Mesenchymal stem cell (in vitro differentiated cells and primary cell): ENCODE measurements around the gene DPEP3.

Source experiments
- DNase-seq: peaks from one replicate; pipeline ENCODE4 v3.0.0-alpha.2; 2013
- H2AFZ ChIP-seq: one replicate; pipeline ENCODE4 v1.6.1; 2013; ENCODE audit warnings: low read depth, mild to moderate bottlenecking, control low read depth, inconsistent platforms, low read length, moderate library complexity
- H2AK5ac ChIP-seq: 2 replicates; pipeline ENCODE4 v1.6.1; 2013; ENCODE audit warnings: low read length, moderate library complexity, mild to moderate bottlenecking, inconsistent platforms; ENCODE audit not compliant: severe bottlenecking
- H2BK120ac ChIP-seq: one replicate; pipeline ENCODE4 v1.6.1; 2013; ENCODE audit warnings: low read depth, mild to moderate bottlenecking, inconsistent platforms, low read length, moderate library complexity
- H2BK12ac ChIP-seq, 2 experiments: one replicate each; pipeline ENCODE4 v1.6.1; 2013; ENCODE audit warnings: inconsistent platforms in 2 of 2, low read length in 2 of 2, mild to moderate bottlenecking in 2 of 2, moderate library complexity in 2 of 2, control low read depth in 1 of 2
- H2BK15ac ChIP-seq: one replicate; pipeline ENCODE4 v1.6.1; 2013; ENCODE audit warnings: mild to moderate bottlenecking, low read depth, inconsistent platforms; ENCODE audit not compliant: poor library complexity, severe bottlenecking
- H2BK5ac ChIP-seq: 2 replicates; pipeline ENCODE4 v1.6.1; 2013; ENCODE audit warnings: low read depth, mild to moderate bottlenecking, low read length, control low read depth, inconsistent platforms; ENCODE audit not compliant: poor library complexity, severe bottlenecking
- H3K14ac ChIP-seq, 2 experiments: one replicate each; pipeline ENCODE4 v1.6.1; 2013; ENCODE audit warnings: inconsistent platforms in 2 of 2, low read length in 2 of 2, control low read depth in 1 of 2, mild to moderate bottlenecking in 1 of 2, moderate library complexity in 1 of 2
- H3K18ac ChIP-seq, 2 experiments: one replicate each; pipeline ENCODE4 v1.6.1; 2013; ENCODE audit warnings: inconsistent platforms in 2 of 2, low read length in 2 of 2, control low read depth in 1 of 2, low read depth in 1 of 2, mild to moderate bottlenecking in 1 of 2
- H3K23ac ChIP-seq, 2 experiments: one replicate each; pipeline ENCODE4 v1.6.1; 2013; ENCODE audit warnings: inconsistent platforms in 2 of 2, low read length in 2 of 2, mild to moderate bottlenecking in 2 of 2, moderate library complexity in 2 of 2, control low read depth in 1 of 2
- H3K27ac ChIP-seq: 2 replicates; pipeline ENCODE4 v1.5.1; 2013; ENCODE audit warnings: mild to moderate bottlenecking, moderate library complexity, low read length, control low read depth, inconsistent platforms; ENCODE audit not compliant: poor library complexity, severe bottlenecking
- H3K27me3 ChIP-seq, 2 experiments: 2 replicates each; pipeline versions ENCODE4 v1.6.1 to v1.7.0; 2013; ENCODE audit warnings: low read length in 2 of 2, mild to moderate bottlenecking in 2 of 2, moderate library complexity in 2 of 2, control low read depth in 1 of 2, inconsistent platforms in 1 of 2; ENCODE audit not compliant: control insufficient read depth in 1 of 2, insufficient read depth in 1 of 2
- H3K36me3 ChIP-seq, 2 experiments: 2 replicates each; pipeline versions ENCODE4 v1.6.1 to v1.7.0; 2013; ENCODE audit warnings: low read length in 2 of 2, control low read depth in 1 of 2, inconsistent platforms in 1 of 2, low read depth in 1 of 2, mild to moderate bottlenecking in 1 of 2; ENCODE audit not compliant: insufficient read depth in 2 of 2, control insufficient read depth in 1 of 2
- H3K4ac ChIP-seq, 2 experiments: one replicate each; pipeline ENCODE4 v1.6.1; 2013; ENCODE audit warnings: inconsistent platforms in 2 of 2, low read length in 2 of 2, mild to moderate bottlenecking in 2 of 2, moderate library complexity in 2 of 2, control low read depth in 1 of 2, low read depth in 1 of 2
- H3K4me1 ChIP-seq: 2 replicates; pipeline ENCODE4 v1.6.1; 2013; ENCODE audit warnings: low read depth, low read length, control low read depth; ENCODE audit not compliant: control insufficient read depth, insufficient read depth
- H3K4me2 ChIP-seq: 2 replicates; pipeline ENCODE4 v1.6.1; 2013; ENCODE audit warnings: low read length, mild to moderate bottlenecking, inconsistent platforms; ENCODE audit not compliant: poor library complexity, severe bottlenecking
- H3K4me3 ChIP-seq, 2 experiments: 2 replicates each; pipeline versions ENCODE4 v1.5.1 to v1.7.0; 2013; ENCODE audit warnings: low read length in 2 of 2, mild to moderate bottlenecking in 2 of 2, control low read depth in 1 of 2, low read depth in 1 of 2; ENCODE audit not compliant: insufficient read depth in 1 of 2
- H3K79me1 ChIP-seq: replicated peaks from 2 replicates; pipeline ENCODE4 v1.6.1; 2013; ENCODE audit warnings: mild to moderate bottlenecking, control low read depth, low read length, inconsistent platforms; ENCODE audit not compliant: poor library complexity, severe bottlenecking
- H3K9ac ChIP-seq: 2 replicates; pipeline ENCODE4 v1.7.0; 2013; ENCODE audit warnings: mild to moderate bottlenecking, low read length, moderate library complexity
- H3K9me3 ChIP-seq: 2 replicates; pipeline ENCODE4 v1.7.0; 2013; ENCODE audit warnings: mild to moderate bottlenecking, low read length; ENCODE audit not compliant: control insufficient read depth
- H4K8ac ChIP-seq: one replicate; pipeline ENCODE4 v1.6.1; 2013; ENCODE audit warnings: inconsistent platforms, mild to moderate bottlenecking, low read length, moderate library complexity
- H4K91ac ChIP-seq: one replicate; pipeline ENCODE4 v1.6.1; 2013; ENCODE audit warnings: mild to moderate bottlenecking, low read length, inconsistent platforms
- WGBS: methylation state at CpG from one replicate; pipeline ENCODE4 v1.1.7; 2013; ENCODE audit warnings: mixed read lengths; 5-methylcytosine and 5-hydroxymethylcytosine counted together

The DPEP3 gene

DNA sequence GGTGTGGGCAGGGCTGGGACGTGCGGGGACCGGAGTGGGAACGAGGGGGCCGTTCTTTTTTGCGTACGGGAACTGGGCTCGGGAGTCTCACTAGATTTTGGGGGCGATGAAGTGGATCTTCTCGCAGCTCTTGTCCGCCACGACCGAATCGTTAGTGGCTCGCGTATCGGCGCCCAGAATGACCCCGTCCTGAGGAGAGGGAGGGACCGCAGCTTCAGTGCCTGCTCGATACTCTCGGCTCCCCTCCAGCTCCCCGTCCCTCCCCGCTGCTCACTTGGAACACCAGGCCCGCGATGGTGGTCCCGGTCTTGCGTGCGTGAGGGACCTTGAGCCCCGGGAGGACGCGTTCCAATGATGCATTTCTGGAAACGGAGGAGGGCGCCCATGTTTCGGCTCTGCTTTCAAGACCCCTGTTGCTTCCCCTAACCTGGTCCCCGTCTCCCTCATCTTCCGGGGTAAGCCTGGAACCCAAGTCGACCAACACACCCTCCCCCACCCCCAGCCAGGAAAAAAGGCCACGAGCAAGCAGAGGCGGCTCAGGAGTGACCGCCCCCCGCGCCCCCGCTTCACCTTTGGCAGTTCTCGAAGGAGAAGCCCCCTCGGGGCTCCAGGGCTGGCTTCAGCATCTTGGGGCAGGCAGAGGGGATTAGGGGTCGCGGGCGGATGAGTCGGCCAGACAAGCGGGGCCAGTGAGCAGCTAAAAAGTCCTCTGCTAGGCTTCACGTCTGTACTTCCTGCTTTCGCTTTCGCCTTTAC is 44.0 kb downstream of the DPEP3 start, which contains the start of gene PSMB10:
Gene PSMB10, minus strand, starts transcription at position 727 of the 756 bp plus-strand sequence. Its CDS starts 101 bp downstream, at position 626.
- Histone ChIP-seq H3K79me1 (peaks cover 17% of the 10 kb centered on the region), H2BK120ac (peak within 1 kb of the TSS; percentile 81), H2BK15ac (peak within 1 kb of the TSS; percentile 39), H2BK5ac (peak within 1 kb of the TSS; percentile 93), H3K9ac (peak within 1 kb of the TSS; percentile 98), H3K4ac (peak within 1 kb of the TSS; percentile 98), H3K18ac (peak within 1 kb of the TSS; percentile 88 to 99), H2AK5ac (peak within 1 kb of the TSS; percentile 71), H4K91ac (peak within 1 kb of the TSS; percentile 96), H3K27me3 (no peaks in the 10 kb centered on the region), H3K36me3 (peaks cover 36 to 46% of the 10 kb centered on the region in 2 experiments), H3K4me3 (peak within 1 kb of the TSS; percentile 95 to 98), H3K23ac (peak within 1 kb of the TSS in 1 of 2 experiments; percentile 77), H4K8ac (peak within 1 kb of the TSS; percentile 95), H3K27ac (peak within 1 kb of the TSS; percentile 94), H3K4me1 (peaks cover 29% of the 10 kb centered on the region), H3K4me2 (peak within 1 kb of the TSS; percentile 87), H2BK12ac (peak within 1 kb of the TSS; percentile 7 to 48), H3K14ac (peak within 1 kb of the TSS in 1 of 2 experiments; percentile 96), H2AFZ (peak within 1 kb of the TSS; percentile 86), H3K9me3 (no peaks in the 10 kb centered on the region)
- WGBS: under 1% methylated on average over 52 of the region's 54 CpGs
- DNase-seq: peak; percentile 91

- peak overlapping the region; percentile 87 for H3K4me2 ChIP-seq
- no peaks in the 10 kb centered on the region for H3K9me3 ChIP-seq
These were observed 44.7 kb downstream of the DPEP3 start for GRCh38 chr16:67935402-67936123.

DNA sequence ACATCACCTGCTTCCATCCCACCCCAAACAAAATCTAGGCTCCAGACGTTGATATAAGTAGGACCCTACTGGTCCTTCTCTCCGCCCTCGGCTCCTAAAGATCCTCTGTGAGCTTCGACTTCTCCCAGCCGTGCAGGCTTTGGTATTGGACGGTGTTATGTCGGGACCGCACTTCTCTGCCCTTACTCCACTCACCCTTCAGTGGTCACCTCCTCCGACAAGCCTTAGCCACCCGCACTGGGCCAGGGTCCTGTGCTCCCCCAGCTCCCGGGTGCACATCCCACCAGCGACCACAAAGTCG is 45.2 kb downstream of the DPEP3 start:
- WGBS: 18% methylated on average over 13 of the region's 13 CpGs
- H3K4me2 ChIP-seq: peak overlapping the region; percentile 67
- H3K4me3 ChIP-seq: peak overlapping the region; percentile 61 to 98
- peak overlapping the region; percentile 2 for H4K8ac ChIP-seq
- H3K9ac ChIP-seq: peak overlapping the region; percentile 98
- H2BK12ac ChIP-seq: no peak overlapping the region
- H3K4me1 ChIP-seq: peaks cover 28% of the 10 kb centered on the region
- H2BK120ac ChIP-seq: no peak overlapping the region
- H3K27ac ChIP-seq: no peak overlapping the region
- H3K23ac ChIP-seq: no peak overlapping the region
- peak overlapping the region in 1 of 2 experiments; percentile 77 for H3K14ac ChIP-seq
- H3K18ac ChIP-seq: peak overlapping the region in 1 of 2 experiments; percentile 97
- H2AFZ ChIP-seq: peak overlapping the region; percentile 57
- no peaks in the 10 kb centered on the region for H3K9me3 ChIP-seq
- DNase-seq: no peak
- H3K4ac ChIP-seq: peak overlapping the region; percentile 16 to 88
- H2BK15ac ChIP-seq: no peak overlapping the region
- peak overlapping the region; percentile 3 for H4K91ac ChIP-seq
- peaks cover 38 to 48% of the 10 kb centered on the region in 2 experiments for H3K36me3 ChIP-seq
- no peak overlapping the region for H2BK5ac ChIP-seq
- H3K27me3 ChIP-seq: no peaks in the 10 kb centered on the region
- no peak overlapping the region for H2AK5ac ChIP-seq
- H3K79me1 ChIP-seq: peaks cover 22% of the 10 kb centered on the region

More at GRCh38 chr16:67935402-67936123, 44.7 kb downstream of the DPEP3 start:
- peaks cover 17% of the 10 kb centered on the region for H3K79me1 ChIP-seq
- DNase-seq: peak; percentile 93
- peak overlapping the region; percentile 98 for H3K4ac ChIP-seq
- WGBS: under 1% methylated on average over 55 of the region's 55 CpGs
- H4K91ac ChIP-seq: peak overlapping the region; percentile 96
- peak overlapping the region; percentile 93 for H2BK5ac ChIP-seq
- peak overlapping the region; percentile 95 to 98 for H3K4me3 ChIP-seq
- H2BK12ac ChIP-seq: peak overlapping the region in 1 of 2 experiments; percentile 45
- H2AK5ac ChIP-seq: peak overlapping the region; percentile 47
- H4K8ac ChIP-seq: peak overlapping the region; percentile 95
- peak overlapping the region; percentile 94 for H3K27ac ChIP-seq
- peaks cover 38 to 48% of the 10 kb centered on the region in 2 experiments for H3K36me3 ChIP-seq
- peaks cover 29% of the 10 kb centered on the region for H3K4me1 ChIP-seq
- H3K23ac ChIP-seq: peak overlapping the region in 1 of 2 experiments; percentile 75
- H2BK15ac ChIP-seq: peak overlapping the region; percentile 39
- H3K14ac ChIP-seq: peak overlapping the region in 1 of 2 experiments; percentile 96
- peak overlapping the region; percentile 86 for H2AFZ ChIP-seq
- H3K9ac ChIP-seq: peak overlapping the region; percentile 98
- peak overlapping the region; percentile 88 to 99 for H3K18ac ChIP-seq
- H3K27me3 ChIP-seq: no peaks in the 10 kb centered on the region
- peak overlapping the region; percentile 73 for H2BK120ac ChIP-seq
